ENCODE measurements around the gene AARS2. TPM values are rescaled to one million over a fixed set of nuclear protein-coding genes. Genes with fewer than 3 reads are reported as not detected.
"Not testable (repeated sequence)": the region's sequence is repeated elsewhere in the genome, so short reads cannot be mapped to it uniquely, and the experiment has no call there.

AARS2 gene
- total RNA-seq, 1 experiment from 2014 or later, result 11.6 TPM

DNA sequence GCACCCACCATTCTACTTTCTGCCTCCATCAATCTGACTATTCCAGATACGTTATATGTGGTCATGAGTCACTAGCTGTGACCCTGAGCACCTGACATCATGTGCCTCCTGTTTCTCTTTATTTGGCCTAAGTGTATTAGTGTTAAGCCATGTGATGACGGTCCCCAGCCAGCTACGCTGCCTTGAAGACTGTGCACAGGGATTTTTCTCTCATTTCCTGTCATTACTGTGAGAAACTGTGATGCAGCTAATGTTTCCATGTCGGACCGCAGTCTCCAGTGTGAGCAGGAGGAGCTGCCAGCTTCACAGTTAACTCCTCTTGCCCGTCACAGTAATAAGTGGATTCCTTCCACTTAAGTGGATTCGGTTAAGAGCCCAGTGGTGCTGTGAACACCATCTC lies 19.4 kb upstream of the AARS2 start:
- BruUV-seq (replicated peaks), result no TSS peak
- Histone ChIP-seq H3K36me3 (ENCODE audit: low read depth) (no peaks in the 10 kb centered on the region), H3K9me2 (ENCODE audit: insufficient read depth) (no peaks in the 10 kb centered on the region), H3K27me3 (ENCODE audit: insufficient read depth, low read depth) (peaks cover 29% of the 10 kb centered on the region), H3F3A (ENCODE audit: insufficient read depth, low read depth) (no peaks in the 10 kb centered on the region), H3K4me3 (no peak overlapping the region), H3K27ac (no peak overlapping the region), H3K9me3 (ENCODE audit: insufficient read depth, low read depth) (no peaks in the 10 kb centered on the region), H2AFZ (no peak overlapping the region), H3K4me1 (replicated peaks; ENCODE audit: insufficient read depth) (no peaks in the 10 kb centered on the region), H3K79me2 (ENCODE audit: low read depth) (no peaks in the 10 kb centered on the region), H4K20me1 (ENCODE audit: insufficient read depth) (no peaks in the 10 kb centered on the region), H3K4me2 (no peak overlapping the region)
- POLR2A ChIA-PET (ENCODE audit: unreplicated experiment), result no interaction called here
- DNase-seq, result no peak
- no peak for TF ChIP-seq EZH2 (IDR thresholded peaks at IDR 0.05; ENCODE audit: low read depth)
- TF ChIP-seq, protein P1, sequence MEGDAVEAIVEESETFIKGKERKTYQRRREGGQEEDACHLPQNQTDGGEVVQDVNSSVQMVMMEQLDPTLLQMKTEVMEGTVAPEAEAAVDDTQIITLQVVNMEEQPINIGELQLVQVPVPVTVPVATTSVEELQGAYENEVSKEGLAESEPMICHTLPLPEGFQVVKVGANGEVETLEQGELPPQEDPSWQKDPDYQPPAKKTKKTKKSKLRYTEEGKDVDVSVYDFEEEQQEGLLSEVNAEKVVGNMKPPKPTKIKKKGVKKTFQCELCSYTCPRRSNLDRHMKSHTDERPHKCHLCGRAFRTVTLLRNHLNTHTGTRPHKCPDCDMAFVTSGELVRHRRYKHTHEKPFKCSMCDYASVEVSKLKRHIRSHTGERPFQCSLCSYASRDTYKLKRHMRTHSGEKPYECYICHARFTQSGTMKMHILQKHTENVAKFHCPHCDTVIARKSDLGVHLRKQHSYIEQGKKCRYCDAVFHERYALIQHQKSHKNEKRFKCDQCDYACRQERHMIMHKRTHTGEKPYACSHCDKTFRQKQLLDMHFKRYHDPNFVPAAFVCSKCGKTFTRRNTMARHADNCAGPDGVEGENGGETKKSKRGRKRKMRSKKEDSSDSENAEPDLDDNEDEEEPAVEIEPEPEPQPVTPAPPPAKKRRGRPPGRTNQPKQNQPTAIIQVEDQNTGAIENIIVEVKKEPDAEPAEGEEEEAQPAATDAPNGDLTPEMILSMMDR (conservative IDR thresholded peaks at IDR 0.05), result no peak
- intact Hi-C loops (cut with micrococcal nuclease; ENCODE audit: unreplicated experiment), result no loop called here
- CTCF ChIA-PET, result interaction anchor here (0.7 kb wide), 1 partner anchor 732 kb away, joined by 3 read pairs; no protein-coding TSS in a partner anchor

GRCh38 chr6:44329858-44330257 lies 16.7 kb upstream of the AARS2 start:
- Histone ChIP-seq H3K4me3 (no peak overlapping the region), H3F3A (ENCODE audit: insufficient read depth, low read depth) (no peaks in the 10 kb centered on the region), H3K27me3 (ENCODE audit: insufficient read depth, low read depth) (peaks cover 42% of the 10 kb centered on the region), H3K79me2 (ENCODE audit: low read depth) (no peaks in the 10 kb centered on the region), H3K27ac (no peak overlapping the region), H4K20me1 (ENCODE audit: insufficient read depth) (no peaks in the 10 kb centered on the region), H3K9me2 (ENCODE audit: insufficient read depth) (no peaks in the 10 kb centered on the region), H3K9me3 (ENCODE audit: insufficient read depth, low read depth) (no peaks in the 10 kb centered on the region), H2AFZ (no peak overlapping the region), H3K4me2 (no peak overlapping the region), H3K4me1 (replicated peaks; ENCODE audit: insufficient read depth) (no peaks in the 10 kb centered on the region), H3K36me3 (ENCODE audit: low read depth) (no peaks in the 10 kb centered on the region)
- CTCF ChIA-PET, result no interaction called here
- no peak for TF ChIP-seq EZH2 (IDR thresholded peaks at IDR 0.05; ENCODE audit: low read depth)
- TF ChIP-seq, protein P1 (conservative IDR thresholded peaks at IDR 0.05), result no peak
- no peak for DNase-seq
- no TSS peak for BruUV-seq (replicated peaks)
- POLR2A ChIA-PET (ENCODE audit: unreplicated experiment), result no interaction called here
- intact Hi-C loops (cut with micrococcal nuclease; ENCODE audit: unreplicated experiment), result no loop called here

GRCh38 chr6:44328203-44328602 lies 15.1 kb upstream of the AARS2 start:
- CTCF ChIA-PET; H3K79me2 ChIP-seq (ENCODE audit: low read depth); H3K36me3 ChIP-seq (ENCODE audit: low read depth); H3K27ac ChIP-seq; H3K4me3 ChIP-seq; H2AFZ ChIP-seq; H3K9me3 ChIP-seq (ENCODE audit: insufficient read depth, low read depth); H3K4me2 ChIP-seq; POLR2A ChIA-PET (ENCODE audit: unreplicated experiment); H3K9me2 ChIP-seq (ENCODE audit: insufficient read depth); H3F3A ChIP-seq (ENCODE audit: insufficient read depth, low read depth); H4K20me1 ChIP-seq (ENCODE audit: insufficient read depth); DNase-seq; intact Hi-C loops (cut with micrococcal nuclease; ENCODE audit: unreplicated experiment); BruUV-seq (replicated peaks); H3K4me1 ChIP-seq (replicated peaks; ENCODE audit: insufficient read depth): not testable (repeated sequence)
- H3K27me3 ChIP-seq (ENCODE audit: insufficient read depth, low read depth), result peaks cover 45% of the 10 kb centered on the region

GRCh38 chr6:44327760-44328159 lies 14.6 kb upstream of the AARS2 start:
- CTCF ChIA-PET, result no interaction called here

More at GRCh38 chr6:44327760-44328159, 14.6 kb upstream of the AARS2 start:
- POLR2A ChIA-PET (ENCODE audit: unreplicated experiment), result no interaction called here
- Histone ChIP-seq H3K9me2 (ENCODE audit: insufficient read depth) (no peaks in the 10 kb centered on the region), H3K27me3 (ENCODE audit: insufficient read depth, low read depth) (peaks cover 49% of the 10 kb centered on the region), H2AFZ (no peak overlapping the region), H4K20me1 (ENCODE audit: insufficient read depth) (no peaks in the 10 kb centered on the region), H3K4me3 (no peak overlapping the region), H3K4me1 (replicated peaks; ENCODE audit: insufficient read depth) (no peaks in the 10 kb centered on the region), H3F3A (ENCODE audit: insufficient read depth, low read depth) (no peaks in the 10 kb centered on the region), H3K36me3 (ENCODE audit: low read depth) (no peaks in the 10 kb centered on the region), H3K4me2 (no peak overlapping the region), H3K27ac (no peak overlapping the region), H3K9me3 (ENCODE audit: insufficient read depth, low read depth) (no peaks in the 10 kb centered on the region), H3K79me2 (ENCODE audit: low read depth) (no peaks in the 10 kb centered on the region)
- BruUV-seq (replicated peaks), result no TSS peak
- intact Hi-C loops (cut with micrococcal nuclease; ENCODE audit: unreplicated experiment), result no loop called here
- TF ChIP-seq EZH2 (IDR thresholded peaks at IDR 0.05; ENCODE audit: low read depth), result no peak
- TF ChIP-seq, protein P1 (conservative IDR thresholded peaks at IDR 0.05), result no peak
- no peak for DNase-seq
